Putamen (tissue), 1 donor: ENCODE data around the gene WDR35.

Experiments
- DNase-seq: peaks from one replicate; pipeline ENCODE4 v3.0.0-alpha.2; 2016; ENCODE audit warnings: low spot score

WDR35 gene

GRCh38 chr2:19989667-19990415 lies at the start of gene WDR35:
Gene WDR35 (minus strand): TSS chr2:19990105. CDS start chr2:19990015, 90 bp downstream.
- peak; percentile 88 for DNase-seq

- no peak for DNase-seq
Observed at GRCh38 chr2:20037660-20038059, 47.8 kb upstream of the WDR35 start.

GRCh38 chr2:20035955-20036666 lies 46.2 kb upstream of the WDR35 start:
- no peak for DNase-seq

GRCh38 chr2:20034821-20035220 lies 44.9 kb upstream of the WDR35 start:
- DNase-seq, result no peak

GRCh38 chr2:20034218-20034617 lies 44.3 kb upstream of the WDR35 start:
- no peak for DNase-seq

GRCh38 chr2:20033322-20033721 lies 43.4 kb upstream of the WDR35 start:
- no peak for DNase-seq

GRCh38 chr2:20030224-20030623 lies 40.3 kb upstream of the WDR35 start:
- no peak for DNase-seq

GRCh38 chr2:20027705-20028434 lies 38.0 kb upstream of the WDR35 start:
- DNase-seq, result no peak

GRCh38 chr2:20027260-20027677 lies 37.4 kb upstream of the WDR35 start:
- no peak for DNase-seq

GRCh38 chr2:20025065-20025786 lies 35.3 kb upstream of the WDR35 start:
- DNase-seq, result no peak

GRCh38 chr2:20023688-20024087 lies 33.8 kb upstream of the WDR35 start:
- no peak for DNase-seq

- no peak for DNase-seq
Observed at GRCh38 chr2:20021405-20022009, 31.6 kb upstream of the WDR35 start.

- no peak for DNase-seq
Observed at GRCh38 chr2:20019747-20020146, 29.8 kb upstream of the WDR35 start.

GRCh38 chr2:20018601-20019152 lies 28.8 kb upstream of the WDR35 start:
- no peak for DNase-seq

- no peak for DNase-seq
Observed at GRCh38 chr2:20016346-20016745, 26.4 kb upstream of the WDR35 start.

GRCh38 chr2:20015482-20016083 lies 25.7 kb upstream of the WDR35 start:
- DNase-seq, result peak; percentile 27

GRCh38 chr2:20013126-20013849 lies 23.4 kb upstream of the WDR35 start:
- no peak for DNase-seq

GRCh38 chr2:20012282-20013125 lies 22.6 kb upstream of the WDR35 start, which contains the start of gene MATN3:
Gene MATN3 (minus strand): TSS chr2:20012668. CDS start chr2:20012631, 37 bp downstream.
- no peak for DNase-seq

GRCh38 chr2:20012032-20012281 lies 22.1 kb upstream of the WDR35 start:
- no peak for DNase-seq
